HL-60 (cell line): ENCODE results near the gene COL4A2.

Experiments
- CTCF ChIP-seq: IDR thresholded peaks from one replicate; pipeline ENCODE4 v1.5.1; 2011; ENCODE audit warnings: low read length, control low read depth, inconsistent platforms; ENCODE audit not compliant: insufficient read depth
- GABPA ChIP-seq: IDR thresholded peaks from 2 replicates; pipeline ENCODE4 v1.6.1; 2012; ENCODE audit warnings: low read depth
- POLR2AphosphoS5 ChIP-seq: IDR thresholded peaks from 2 replicates; pipeline ENCODE4 v1.6.1; 2012; ENCODE audit warnings: low read depth
- REST ChIP-seq: IDR thresholded peaks from 2 replicates; pipeline ENCODE4 v1.6.1; 2012; ENCODE audit warnings: low read depth; ENCODE audit not compliant: insufficient replicate concordance
- SPI1 ChIP-seq: IDR thresholded peaks from 2 replicates; pipeline ENCODE4 v1.6.1; 2012; ENCODE audit warnings: low read depth, mild to moderate bottlenecking, borderline replicate concordance

GRCh38 chr13:110269509-110270185 is 37.4 kb upstream of the COL4A2 start:
- TF ChIP-seq CTCF: no peak
- TF ChIP-seq POLR2AphosphoS5: no peak
- no peak for TF ChIP-seq REST
- no peak for TF ChIP-seq SPI1
- no peak for TF ChIP-seq GABPA
